ENCODE data around the gene CTAGE4.
"Not testable (repeated sequence)": the region's sequence is repeated elsewhere in the genome, so short reads cannot be mapped to it uniquely, and the experiment has no call there.

GRCh38 chr7:144217200-144217599, 33.9 kb downstream of the CTAGE4 start:
- not testable (repeated sequence) for TF ChIP-seq CTCF (IDR thresholded peaks at IDR 0.05; ENCODE audit: insufficient read depth, low read length); GABPA (IDR thresholded peaks at IDR 0.05; ENCODE audit: low read depth)
